K562 (cell line): ENCODE results near the gene ACADM. TPM values are rescaled to one million over a fixed set of nuclear protein-coding genes. Genes with fewer than 3 reads are reported as not detected.

Experiments used
- CCNT2 ChIP-seq: IDR thresholded peaks from 2 replicates; pipeline ENCODE4 v1.6.1; 2011; ENCODE audit warnings: borderline replicate concordance, low read depth, mild to moderate bottlenecking, moderate library complexity, mixed read lengths, low read length; ENCODE audit not compliant: insufficient read length; ENCODE audit errors: extremely low read depth
- FUS ChIP-seq: fragments of 200-400 bp; formaldehyde crosslinking; optimal IDR thresholded peaks from 2 replicates; pipeline ENCODE3; 2017; ENCODE audit warnings: low read depth, low read length
- HDGF ChIP-seq: fragments of 450-650 bp; IDR thresholded peaks from 2 replicates; pipeline ENCODE4 v1.6.1; 2016
- MTA2 ChIP-seq: fragments of 450-650 bp; IDR thresholded peaks from 2 replicates; pipeline ENCODE4 v1.6.1; 2016; ENCODE audit warnings: low read depth
- NCOA6 ChIP-seq: fragments of 450-650 bp; IDR thresholded peaks from 2 replicates; pipeline ENCODE4 v1.6.1; 2017; ENCODE audit warnings: mild to moderate bottlenecking
- NEUROD1 ChIP-seq: fragments of 150-350 bp; IDR thresholded peaks from 2 replicates; pipeline ENCODE4 v1.6.1; 2014; ENCODE audit warnings: borderline replicate concordance, low read length, low read depth; ENCODE audit not compliant: partially characterized antibody
- POLR3A ChIP-seq: IDR thresholded peaks from 2 replicates; pipeline ENCODE4 v1.6.1; 2011; ENCODE audit warnings: borderline replicate concordance, mild to moderate bottlenecking, moderate library complexity; ENCODE audit not compliant: insufficient read length, insufficient read depth; ENCODE audit errors: extremely low read depth
- POU5F1 ChIP-seq: fragments of 150-350 bp; IDR thresholded peaks from 2 replicates; pipeline ENCODE4 v1.6.1; 2014; ENCODE audit warnings: borderline replicate concordance, low read length, low read depth, mild to moderate bottlenecking; ENCODE audit not compliant: partially characterized antibody
- PRMT5 ChIP-seq: sonication (generic); formaldehyde crosslinking; IDR thresholded peaks from 2 replicates; pipeline ENCODE4 v1.5.0; 2020; ENCODE audit warnings: missing genetic modification reagents
- SETDB1 ChIP-seq: IDR thresholded peaks from one replicate; pipeline ENCODE4 v1.6.1; 2012; ENCODE audit warnings: low read length, control low read depth, inconsistent platforms
- TAF9B ChIP-seq: fragments of 450-650 bp; IDR thresholded peaks from 2 replicates; pipeline ENCODE4 v1.6.1; 2018; ENCODE audit warnings: mild to moderate bottlenecking; ENCODE audit not compliant: partially characterized antibody
- ZFP30 ChIP-seq: fragments of 250-450 bp; sonication (Bioruptor Pico); IDR thresholded peaks from 2 replicates; pipeline ENCODE4 v1.8.0; 2022; ENCODE audit warnings: moderate library complexity, mild to moderate bottlenecking, inconsistent platforms, borderline replicate concordance
- ZNF224 ChIP-seq: sonication (generic); formaldehyde crosslinking; IDR thresholded peaks from 2 replicates; pipeline ENCODE4 v1.8.0; 2022; ENCODE audit warnings: mild to moderate bottlenecking, missing genetic modification reagents
- ZNF347 ChIP-seq: fragments of 450-650 bp; formaldehyde crosslinking; IDR thresholded peaks from 2 replicates; pipeline ENCODE4 v1.4.0; 2020; ENCODE audit warnings: low read depth, mild to moderate bottlenecking, moderate library complexity
- ZNF696 ChIP-seq: fragments of 250-450 bp; sonication (Bioruptor Pico); conservative IDR thresholded peaks from 2 replicates; pipeline ENCODE4 v1.4.0; 2020; ENCODE audit warnings: mild to moderate bottlenecking, moderate library complexity
- ZNF75A ChIP-seq: fragments of 450-650 bp; formaldehyde crosslinking; IDR thresholded peaks from 2 replicates; pipeline ENCODE4 v1.4.0; 2020; ENCODE audit warnings: mild to moderate bottlenecking
- polyA plus RNA-seq, 8 experiments: library from polyadenylated mRNA; depleted of rRNA in 4 of 8; stranded (reverse) in 5 of 8; unstranded in 3 of 8; fragments of >200 nt; fragmentation: Nextera tagmentation in 2 of 8; fragmentation: Illumina TruSeq in 1 of 8; extraction: Ambion mirVana in 2 of 8; extraction: Trizol in 1 of 8; gene quantifications; 2 replicates each; pipeline versions ENCODE4 v1.2.1 to v1.2.3, GENCODE V29; 2011 to 2014; ENCODE audit warnings: inconsistent platforms in 1 of 8, missing spikeins in 1 of 8
- total RNA-seq, 7 experiments: library from RNA; depleted of rRNA in 6 of 7; stranded (reverse); fragments of >200 nt in 6 of 7; fragmentation: Illumina TruSeq in 2 of 7; extraction: Trizol in 2 of 7; gene quantifications; 2 replicates each; pipeline versions ENCODE4 v1.2.1 to v1.2.3, GENCODE V29; 2011 to 2021; ENCODE audit warnings: low replicate concordance in 1 of 7
- TF ChIP-seq, protein P1 (sequence below), 2 experiments: fragments of 450-650 bp; formaldehyde crosslinking in 1 of 2; IDR thresholded peaks; 2 replicates each; pipeline versions ENCODE4 v1.4.0 to v1.6.1; 2014 to 2020; ENCODE audit warnings: mild to moderate bottlenecking in 2 of 2, borderline replicate concordance in 1 of 2, low read depth in 1 of 2
- TF ChIP-seq, protein P2 (sequence below): fragments of 450-650 bp; IDR thresholded peaks from 2 replicates; pipeline ENCODE4 v1.6.1; 2017; ENCODE audit warnings: antibody characterized with exemption, mild to moderate bottlenecking

The ACADM gene
- total and polyA plus RNA-seq, 9 of the 15 experiments (the other 6 are each of a cell fraction or from before 2014, with no cell fraction given), result 82.5 to 156 (median 123) TPM

DNA sequence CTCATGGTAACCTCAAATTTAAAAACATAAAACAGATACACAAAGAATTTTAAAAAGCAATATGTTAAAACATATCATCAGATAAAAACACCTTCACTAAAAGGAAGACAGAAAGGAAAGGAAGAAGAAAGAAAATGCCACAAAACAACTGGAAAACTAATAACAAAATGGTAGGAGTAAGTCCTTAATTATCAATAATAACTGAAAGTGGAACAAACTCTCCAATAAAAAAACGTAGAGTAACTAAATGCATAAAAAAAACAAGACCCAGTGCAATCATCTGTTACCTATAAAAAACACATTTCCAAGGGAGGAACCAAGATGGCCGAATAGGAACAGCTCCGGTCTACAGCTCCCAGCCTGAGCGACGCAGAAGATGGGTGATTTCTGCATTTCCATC is 47.1 kb upstream of the ACADM start (continued):
- TF ChIP-seq, protein P1, sequence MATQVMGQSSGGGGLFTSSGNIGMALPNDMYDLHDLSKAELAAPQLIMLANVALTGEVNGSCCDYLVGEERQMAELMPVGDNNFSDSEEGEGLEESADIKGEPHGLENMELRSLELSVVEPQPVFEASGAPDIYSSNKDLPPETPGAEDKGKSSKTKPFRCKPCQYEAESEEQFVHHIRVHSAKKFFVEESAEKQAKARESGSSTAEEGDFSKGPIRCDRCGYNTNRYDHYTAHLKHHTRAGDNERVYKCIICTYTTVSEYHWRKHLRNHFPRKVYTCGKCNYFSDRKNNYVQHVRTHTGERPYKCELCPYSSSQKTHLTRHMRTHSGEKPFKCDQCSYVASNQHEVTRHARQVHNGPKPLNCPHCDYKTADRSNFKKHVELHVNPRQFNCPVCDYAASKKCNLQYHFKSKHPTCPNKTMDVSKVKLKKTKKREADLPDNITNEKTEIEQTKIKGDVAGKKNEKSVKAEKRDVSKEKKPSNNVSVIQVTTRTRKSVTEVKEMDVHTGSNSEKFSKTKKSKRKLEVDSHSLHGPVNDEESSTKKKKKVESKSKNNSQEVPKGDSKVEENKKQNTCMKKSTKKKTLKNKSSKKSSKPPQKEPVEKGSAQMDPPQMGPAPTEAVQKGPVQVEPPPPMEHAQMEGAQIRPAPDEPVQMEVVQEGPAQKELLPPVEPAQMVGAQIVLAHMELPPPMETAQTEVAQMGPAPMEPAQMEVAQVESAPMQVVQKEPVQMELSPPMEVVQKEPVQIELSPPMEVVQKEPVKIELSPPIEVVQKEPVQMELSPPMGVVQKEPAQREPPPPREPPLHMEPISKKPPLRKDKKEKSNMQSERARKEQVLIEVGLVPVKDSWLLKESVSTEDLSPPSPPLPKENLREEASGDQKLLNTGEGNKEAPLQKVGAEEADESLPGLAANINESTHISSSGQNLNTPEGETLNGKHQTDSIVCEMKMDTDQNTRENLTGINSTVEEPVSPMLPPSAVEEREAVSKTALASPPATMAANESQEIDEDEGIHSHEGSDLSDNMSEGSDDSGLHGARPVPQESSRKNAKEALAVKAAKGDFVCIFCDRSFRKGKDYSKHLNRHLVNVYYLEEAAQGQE (IDR thresholded peaks at IDR 0.05; ENCODE audit: borderline replicate concordance), result no peak
- TF ChIP-seq, protein P1 (CRISPR knock-in tag; IDR thresholded peaks at IDR 0.05; ENCODE audit: low read depth), result no peak
- TF ChIP-seq TAF9B (peak; percentile 72), MTA2 (no peak), ZFP30 (CRISPR knock-in tag) (no peak), ZNF75A (CRISPR knock-in tag) (no peak), NCOA6 (no peak), PRMT5 (CRISPR knock-in tag) (no peak), ZNF224 (CRISPR knock-in tag) (no peak), NEUROD1 (no peak), POU5F1 (no peak), CCNT2 (no peak), HDGF (peak; percentile 77; the same call in 1 of the 2 replicates), POLR3A (no peak), ZNF347 (CRISPR knock-in tag) (no peak), SETDB1 (no peak), FUS (no peak), ZNF696 (CRISPR knock-in tag) (no peak)
- TF ChIP-seq, protein P2, sequence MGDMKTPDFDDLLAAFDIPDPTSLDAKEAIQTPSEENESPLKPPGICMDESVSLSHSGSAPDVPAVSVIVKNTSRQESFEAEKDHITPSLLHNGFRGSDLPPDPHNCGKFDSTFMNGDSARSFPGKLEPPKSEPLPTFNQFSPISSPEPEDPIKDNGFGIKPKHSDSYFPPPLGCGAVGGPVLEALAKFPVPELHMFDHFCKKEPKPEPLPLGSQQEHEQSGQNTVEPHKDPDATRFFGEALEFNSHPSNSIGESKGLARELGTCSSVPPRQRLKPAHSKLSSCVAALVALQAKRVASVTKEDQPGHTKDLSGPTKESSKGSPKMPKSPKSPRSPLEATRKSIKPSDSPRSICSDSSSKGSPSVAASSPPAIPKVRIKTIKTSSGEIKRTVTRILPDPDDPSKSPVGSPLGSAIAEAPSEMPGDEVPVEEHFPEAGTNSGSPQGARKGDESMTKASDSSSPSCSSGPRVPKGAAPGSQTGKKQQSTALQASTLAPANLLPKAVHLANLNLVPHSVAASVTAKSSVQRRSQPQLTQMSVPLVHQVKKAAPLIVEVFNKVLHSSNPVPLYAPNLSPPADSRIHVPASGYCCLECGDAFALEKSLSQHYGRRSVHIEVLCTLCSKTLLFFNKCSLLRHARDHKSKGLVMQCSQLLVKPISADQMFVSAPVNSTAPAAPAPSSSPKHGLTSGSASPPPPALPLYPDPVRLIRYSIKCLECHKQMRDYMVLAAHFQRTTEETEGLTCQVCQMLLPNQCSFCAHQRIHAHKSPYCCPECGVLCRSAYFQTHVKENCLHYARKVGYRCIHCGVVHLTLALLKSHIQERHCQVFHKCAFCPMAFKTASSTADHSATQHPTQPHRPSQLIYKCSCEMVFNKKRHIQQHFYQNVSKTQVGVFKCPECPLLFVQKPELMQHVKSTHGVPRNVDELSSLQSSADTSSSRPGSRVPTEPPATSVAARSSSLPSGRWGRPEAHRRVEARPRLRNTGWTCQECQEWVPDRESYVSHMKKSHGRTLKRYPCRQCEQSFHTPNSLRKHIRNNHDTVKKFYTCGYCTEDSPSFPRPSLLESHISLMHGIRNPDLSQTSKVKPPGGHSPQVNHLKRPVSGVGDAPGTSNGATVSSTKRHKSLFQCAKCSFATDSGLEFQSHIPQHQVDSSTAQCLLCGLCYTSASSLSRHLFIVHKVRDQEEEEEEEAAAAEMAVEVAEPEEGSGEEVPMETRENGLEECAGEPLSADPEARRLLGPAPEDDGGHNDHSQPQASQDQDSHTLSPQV, result peak; percentile 38; the same call in 1 of the 2 replicates
